NCI-H187 treated with DMSO at 0.1 percent for 48 hours (cell line): Measurements from ENCODE around the gene SUGCT.
"Not testable (repeated sequence)": the region's sequence is repeated elsewhere in the genome, so short reads cannot be mapped to it uniquely, and the experiment has no call there.

Source experiments
- DNase-seq: peaks from one replicate; lab custom pipeline; 2025; lab: John Stamatoyannopoulos, UW

SUGCT gene

DNA sequence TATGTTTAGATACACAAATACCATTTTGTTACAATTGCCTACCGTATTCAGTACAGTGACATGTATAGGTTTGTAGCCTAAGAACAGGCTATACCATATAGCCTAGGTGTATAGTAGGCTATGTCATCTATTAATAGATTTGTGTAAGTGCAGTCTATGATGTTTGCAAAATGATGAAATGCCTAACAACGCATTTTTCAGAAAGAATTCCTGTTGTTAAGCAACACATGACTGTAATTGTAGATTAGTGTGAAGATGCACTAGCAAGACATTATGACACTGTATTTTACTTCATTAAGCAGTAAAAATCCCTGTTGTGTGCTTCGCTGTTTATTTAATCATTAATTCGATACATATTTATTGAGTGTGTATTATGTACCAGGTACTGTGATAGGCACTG lies 446.0 kb downstream of the SUGCT start:
- DNase-seq: no peak

DNA sequence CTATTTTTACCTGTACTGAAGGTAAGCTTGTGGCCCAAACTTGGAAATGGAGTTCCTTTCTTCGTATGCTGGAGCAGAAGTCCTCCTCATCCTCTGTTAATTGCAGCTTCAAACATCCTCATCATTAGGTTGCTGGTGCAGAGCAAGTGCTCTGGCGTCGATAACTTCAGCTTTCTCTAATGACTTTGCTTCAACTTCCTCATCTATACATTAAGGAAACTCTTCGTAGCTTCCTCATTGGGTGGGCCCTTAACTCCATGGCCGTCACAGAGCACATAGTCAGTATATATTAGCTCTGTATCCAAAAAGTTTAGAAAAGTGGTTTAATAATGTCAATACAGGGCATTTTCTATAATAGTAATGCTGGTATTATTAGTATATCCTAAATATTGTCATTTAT lies 447.7 kb downstream of the SUGCT start:
- DNase-seq: no peak

DNA sequence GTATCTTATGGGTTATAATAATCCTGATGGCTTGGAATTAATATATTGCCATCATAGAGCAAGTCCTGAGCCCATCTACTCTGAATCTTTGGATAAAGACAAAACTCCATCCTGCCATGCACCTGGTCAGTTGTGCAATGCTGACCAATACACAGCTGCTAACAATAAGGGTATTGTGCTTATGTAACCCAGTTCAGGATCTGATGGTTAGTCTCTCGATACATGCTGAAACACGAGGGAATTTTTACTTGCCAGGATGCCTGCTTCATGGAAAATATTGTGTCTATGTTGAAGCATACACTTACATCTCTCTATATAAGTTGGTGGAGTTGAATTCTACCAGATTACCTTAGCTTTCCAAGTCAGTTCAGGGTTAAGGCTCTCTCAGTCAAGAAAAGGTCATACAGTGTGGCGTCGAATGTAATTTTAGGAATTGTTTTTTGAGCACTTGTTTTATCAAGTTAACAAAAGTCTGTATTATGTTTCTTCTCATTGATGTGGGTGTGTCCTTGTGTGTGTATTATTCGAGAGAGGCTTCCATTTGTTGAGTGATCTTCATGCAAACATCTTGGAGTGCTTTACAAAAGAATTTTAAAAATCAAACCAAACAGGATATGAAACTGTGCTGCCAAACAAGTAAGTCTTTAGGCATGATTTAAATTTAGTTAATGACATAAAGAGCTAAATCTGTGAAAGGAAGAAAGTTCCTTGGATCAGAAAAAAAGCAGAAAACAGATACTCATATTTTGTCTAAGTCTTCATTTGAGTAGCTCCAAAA lies 449.1 kb downstream of the SUGCT start:
- no peak for DNase-seq

DNA sequence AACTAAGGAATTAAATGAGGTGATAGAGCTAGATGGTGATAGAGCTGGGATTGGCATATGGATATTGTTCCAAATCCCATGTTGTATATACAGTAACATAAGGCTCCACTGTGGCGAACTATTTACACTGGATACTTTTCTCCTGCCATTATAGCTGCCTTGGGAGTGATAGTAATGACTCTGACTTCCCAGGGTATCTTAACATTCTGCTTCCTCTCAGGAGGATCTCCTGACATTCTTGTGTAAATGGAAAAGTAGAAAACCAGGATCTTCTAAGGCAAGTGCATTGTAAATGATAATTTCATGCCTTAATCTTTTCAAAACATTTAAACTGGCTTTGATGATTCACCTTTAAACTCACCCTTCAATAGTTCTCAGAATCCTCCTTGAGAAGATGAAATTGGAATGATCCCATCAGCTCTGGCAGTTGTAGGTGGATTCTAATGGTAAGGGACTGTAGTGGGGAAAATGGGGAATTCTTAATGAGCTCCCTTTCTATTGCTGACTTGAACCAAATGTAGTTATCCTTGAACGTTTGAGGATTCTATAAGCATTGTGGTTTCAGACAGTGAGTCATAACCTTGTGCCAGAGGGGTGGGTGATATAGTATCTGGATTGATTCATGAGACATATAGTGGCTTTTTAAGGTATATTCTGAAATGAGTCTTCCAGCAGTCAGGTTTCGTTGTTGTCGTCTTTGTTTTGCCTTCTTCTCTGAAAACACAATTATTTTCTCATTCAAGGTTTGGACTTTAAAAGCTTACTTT lies 450.0 kb downstream of the SUGCT start:
- DNase-seq: no peak

DNA sequence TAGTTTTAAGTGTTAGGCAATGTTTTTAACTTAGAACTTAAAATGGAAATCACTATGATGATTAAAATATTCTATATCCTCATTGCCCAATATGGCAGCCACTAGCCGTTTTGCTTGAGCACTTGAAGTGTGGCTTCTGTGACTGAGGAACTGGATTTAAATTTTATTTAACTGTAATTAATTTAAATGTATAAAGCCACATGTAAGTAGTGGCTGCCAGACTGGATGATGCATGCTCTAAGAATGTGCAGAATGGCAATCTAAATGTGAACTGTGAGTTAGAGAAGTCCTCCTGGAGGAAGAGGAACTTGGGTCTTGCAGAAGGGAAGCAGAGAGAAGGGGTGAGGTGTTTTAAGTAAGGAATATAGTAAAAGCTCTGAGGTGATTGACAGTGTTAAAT lies 451.4 kb downstream of the SUGCT start:
- no peak for DNase-seq

DNA sequence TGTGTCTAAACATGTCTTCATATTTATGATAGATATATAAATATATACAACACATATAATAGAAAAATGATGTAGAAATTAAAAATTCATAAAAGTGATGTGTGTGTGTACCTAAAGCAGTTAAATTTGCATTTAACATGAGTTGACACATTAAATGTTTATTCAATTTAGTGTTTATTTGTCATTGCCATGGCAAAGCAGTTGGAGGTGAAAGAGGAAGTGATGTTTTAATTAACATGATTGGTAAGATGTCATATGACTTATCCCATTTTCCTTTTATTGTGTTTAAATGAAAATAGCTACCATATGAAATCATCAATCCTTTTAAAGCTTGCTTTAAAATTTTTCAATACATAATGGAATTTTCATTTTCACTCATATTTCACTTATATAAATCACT lies 452.6 kb downstream of the SUGCT start:
- no peak for DNase-seq

DNA sequence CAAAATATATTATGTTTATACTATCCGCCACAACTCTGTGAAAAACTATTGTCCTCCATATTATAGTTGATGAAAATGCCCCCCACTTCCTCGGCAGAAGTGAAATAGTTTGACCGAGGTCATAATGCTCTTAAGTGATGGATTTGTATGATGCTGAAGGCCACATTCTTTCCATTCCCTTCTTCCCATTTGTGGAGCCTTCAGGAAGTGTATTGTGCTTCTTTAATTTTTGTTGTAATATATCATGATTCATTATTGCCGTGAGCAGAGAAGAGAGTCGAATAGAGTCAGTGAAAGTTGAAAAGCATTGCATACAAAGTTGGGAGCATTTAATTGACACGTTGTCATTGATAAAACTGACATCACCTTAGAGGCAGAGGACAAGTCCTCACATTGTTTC lies 460.3 kb downstream of the SUGCT start:
- no peak for DNase-seq

DNA sequence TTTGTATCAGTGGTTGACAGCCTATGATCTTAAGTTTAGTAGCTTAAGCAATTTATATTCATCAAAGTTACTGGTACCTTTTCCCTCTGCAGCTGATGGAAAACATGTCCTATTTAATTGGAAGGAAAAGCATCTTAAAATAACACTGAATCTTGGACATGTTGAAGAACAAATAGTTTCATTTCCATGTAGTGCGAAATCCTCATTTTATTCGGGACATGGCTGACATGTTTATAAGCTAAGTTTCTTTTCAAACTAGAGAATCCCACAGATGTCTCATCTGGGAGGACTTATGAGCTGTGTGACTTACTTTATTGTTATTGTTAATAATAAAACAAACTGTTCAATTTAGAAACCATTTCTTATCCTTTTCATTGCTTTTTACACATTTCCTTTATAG lies 461.0 kb downstream of the SUGCT start:
- no peak for DNase-seq

DNA sequence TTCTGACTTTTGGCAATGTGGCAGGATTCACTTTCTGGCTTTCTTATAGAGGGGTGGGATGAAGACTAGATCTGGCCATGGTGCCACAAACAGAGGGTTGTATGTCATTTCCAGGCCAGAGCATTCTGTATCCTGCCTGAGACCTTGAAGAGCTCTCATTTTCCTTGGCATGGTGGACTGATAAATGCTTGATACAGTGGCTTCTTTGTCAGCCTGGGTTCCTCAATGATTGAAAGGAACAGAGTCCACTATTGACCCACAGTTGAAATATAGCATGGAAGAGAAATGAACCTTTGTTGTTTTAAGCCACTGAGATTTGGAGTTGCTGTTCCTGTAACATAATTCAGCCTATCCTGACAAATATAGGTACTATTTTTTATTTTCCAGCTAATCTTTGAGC lies 462.7 kb downstream of the SUGCT start:
- no peak for DNase-seq

DNA sequence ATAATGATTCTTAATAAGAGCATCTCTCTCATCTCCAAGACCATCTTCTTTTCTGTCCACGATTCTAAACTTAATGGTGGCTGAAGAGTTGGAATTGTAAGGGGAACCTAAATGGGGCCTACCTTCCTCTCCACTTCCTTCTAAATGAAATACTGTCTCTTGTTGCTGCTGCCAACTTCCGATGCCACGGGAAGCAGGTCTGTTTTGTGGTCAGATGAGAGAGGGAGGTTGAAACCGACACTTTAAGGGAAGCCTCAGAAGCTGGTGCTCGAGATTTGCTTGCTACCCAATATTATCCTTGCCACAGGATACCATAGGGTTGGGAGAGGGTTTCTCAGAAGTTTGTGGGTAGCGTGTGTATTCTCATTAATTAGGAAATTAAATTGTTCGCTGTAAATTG lies 464.1 kb downstream of the SUGCT start:
- DNase-seq: no peak

DNA sequence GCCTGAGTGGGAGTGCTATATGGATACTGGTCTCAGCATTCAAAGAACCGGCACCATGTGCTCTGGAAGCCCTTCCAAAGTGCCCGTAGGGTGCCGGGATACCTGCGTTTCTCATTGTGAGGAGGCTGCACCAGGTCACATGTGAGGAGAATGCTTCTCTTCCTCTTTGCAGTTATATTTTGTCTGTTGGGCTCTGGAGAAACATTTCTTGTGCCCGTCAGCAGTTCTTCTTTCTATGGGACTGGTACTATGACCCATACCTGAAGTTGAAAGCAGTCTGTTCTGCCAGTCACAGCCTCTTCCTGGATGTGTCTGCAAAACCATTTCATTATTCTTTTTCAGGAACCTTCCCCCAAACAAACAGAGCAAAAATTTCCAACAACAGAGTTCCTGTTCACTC lies 465.0 kb downstream of the SUGCT start:
- DNase-seq: no peak

DNA sequence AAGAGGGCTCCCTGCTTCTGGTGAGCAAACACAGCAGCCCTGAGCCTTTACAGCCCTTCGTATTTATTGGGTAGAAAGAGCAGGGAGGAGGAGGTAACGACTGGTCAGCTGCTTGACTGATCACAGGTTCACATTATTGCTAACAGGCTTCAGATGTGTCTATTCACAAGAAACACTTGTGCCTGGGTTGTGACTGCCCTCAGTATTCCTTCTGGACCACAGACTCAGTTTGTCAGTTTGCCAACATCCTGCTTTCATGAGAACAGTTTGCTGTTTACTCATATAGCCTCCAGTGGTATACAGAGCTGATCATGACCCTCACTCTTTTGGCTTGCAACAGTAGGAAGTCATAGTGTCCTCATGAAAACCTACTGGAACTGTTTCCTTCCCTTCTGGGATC lies 467.5 kb downstream of the SUGCT start:
- not testable (repeated sequence) for DNase-seq

DNA sequence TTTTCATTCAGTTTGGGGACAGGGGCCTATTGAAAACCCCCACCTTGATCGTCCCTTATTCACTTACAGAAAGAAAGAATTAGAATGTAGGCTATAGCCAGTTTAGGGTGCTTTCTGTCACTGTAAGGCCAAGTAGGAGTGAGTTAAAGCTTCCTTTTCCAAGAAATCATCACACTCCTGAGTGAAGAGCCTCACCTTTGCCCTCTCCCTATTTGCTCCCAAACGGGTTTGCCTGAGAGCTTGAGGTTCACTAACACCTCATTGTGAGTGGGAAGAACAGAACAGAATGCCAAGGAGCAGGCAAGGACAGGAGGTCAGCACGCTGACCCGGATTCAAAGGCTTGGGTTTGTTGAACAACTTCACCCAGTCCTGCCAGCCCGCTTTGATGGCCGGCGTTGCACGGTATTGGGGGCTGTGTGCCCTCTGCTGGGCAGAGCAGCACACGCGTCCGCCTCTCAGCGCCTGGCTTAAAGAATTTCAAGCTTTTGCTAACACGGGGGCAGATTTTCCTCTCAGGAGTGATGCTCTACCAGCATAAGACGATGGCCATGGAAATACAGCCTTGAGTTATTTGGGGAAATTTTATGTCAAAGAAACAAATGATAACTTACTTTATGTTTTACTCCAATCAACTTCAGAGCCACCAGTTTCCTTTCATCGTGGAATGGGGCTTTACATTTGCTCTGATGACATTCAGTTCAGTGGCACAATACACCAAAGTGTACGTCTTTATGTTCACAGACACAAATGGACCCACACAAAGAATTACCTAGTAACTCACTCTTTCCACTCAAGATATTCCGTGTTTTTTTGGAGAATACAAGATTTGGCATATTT lies 470.0 kb downstream of the SUGCT start:
- DNase-seq: no peak

DNA sequence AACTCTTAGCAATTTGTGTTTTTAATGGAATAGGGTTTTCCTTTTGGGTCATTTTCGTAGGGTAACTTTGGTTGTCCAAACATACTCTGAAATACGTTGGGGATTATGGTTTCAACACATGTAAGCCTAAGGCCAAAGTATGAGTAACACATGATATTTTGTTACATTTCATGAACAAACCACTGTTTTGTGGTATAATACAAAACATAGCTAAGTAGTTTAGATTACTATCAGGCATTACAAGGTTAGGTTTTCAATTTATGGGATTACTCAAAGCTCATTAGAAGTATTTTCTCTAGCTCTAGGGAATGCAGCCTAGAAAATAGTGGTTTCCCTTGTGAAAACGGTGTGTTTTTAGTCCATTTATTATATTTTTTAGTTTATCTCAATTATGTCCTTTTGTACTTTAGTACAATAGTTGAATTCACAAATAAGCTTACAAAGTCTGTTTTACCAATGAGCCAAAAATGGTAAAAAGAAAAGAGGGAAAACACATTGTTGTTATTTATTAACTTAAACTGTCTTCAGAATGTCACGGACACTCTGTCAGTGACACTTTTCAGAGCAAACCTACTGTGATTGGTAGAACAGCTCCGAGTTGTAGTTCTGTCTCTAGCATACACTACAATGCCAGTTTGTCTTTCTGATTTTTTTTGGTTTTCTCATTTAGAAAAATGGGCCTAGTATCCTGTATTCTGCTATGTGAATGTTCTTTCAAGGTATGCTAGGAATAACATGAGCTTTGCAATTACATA lies 473.7 kb downstream of the SUGCT start:
- DNase-seq: no peak

DNA sequence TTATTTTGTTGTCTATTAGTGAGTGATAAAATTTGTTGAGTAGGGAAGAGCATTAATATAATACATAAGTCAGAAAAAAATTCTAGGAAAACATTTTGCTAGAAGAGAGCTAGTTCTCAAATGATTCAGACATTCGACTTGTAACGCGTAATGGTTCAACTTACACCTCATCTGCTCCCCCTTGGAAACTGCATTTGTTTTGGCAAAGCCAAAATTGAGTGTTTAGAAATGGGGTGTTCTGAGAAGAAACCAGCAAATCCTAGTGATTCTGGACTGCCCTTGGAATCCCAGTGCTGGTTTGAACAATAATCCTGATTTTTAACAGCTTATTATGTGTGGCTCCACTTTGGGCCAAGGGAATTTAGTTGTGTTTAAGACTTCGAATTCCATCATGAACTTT lies 475.7 kb downstream of the SUGCT start:
- no peak for DNase-seq

DNA sequence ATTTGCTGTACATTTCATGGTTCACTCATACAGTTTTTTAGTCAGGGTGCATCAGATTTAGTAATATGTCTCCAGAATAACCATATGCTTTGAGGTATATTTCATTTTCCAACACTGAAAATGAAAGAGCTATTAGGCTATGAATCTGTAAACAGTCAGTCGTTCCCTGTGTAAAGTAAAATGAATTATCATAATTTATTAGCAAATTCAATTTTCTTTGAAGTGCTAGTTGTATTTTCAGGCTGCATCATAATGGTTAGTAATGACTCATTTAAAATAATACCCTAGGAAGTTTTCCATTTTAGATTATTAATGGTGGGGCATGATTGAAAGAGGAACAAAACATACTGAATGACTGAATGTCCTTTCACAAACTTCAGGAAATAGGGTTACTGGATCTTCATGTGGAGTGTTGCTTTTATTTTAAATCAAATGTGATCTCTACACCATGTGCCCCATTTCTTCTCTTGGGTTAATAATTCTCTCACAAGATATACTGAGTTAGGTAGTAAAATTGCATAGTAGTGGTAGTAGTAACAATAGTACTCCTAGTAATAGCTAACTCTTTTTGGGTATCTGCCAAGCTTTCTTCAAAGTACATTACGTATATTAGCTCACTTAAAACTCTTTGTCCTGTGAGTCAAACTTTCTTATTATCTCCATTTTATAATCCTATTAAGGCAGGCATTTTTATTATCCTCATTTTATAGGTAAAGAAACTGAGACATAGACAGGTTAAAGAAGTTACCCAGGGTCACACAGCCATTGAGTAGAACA lies 476.5 kb downstream of the SUGCT start:
- DNase-seq: no peak

DNA sequence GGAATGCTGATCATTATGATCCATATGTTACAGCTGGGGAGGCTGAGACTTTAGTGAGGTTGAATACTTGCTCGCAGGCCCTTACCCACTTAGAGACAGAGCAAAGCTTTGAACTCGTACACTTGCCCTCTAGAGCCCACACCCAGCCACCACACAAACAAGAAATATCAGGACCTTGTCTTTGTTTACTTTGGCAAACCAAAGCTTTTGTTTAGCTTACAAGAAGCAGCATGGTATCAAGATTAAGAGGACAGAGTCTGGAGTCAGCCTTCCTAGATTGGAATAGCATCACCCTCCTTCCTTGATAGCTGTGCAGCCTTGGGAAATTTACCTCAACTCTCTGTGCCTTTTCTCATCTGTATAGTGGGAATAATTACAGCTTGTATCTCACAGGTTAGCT lies 477.5 kb downstream of the SUGCT start:
- DNase-seq: no peak

DNA sequence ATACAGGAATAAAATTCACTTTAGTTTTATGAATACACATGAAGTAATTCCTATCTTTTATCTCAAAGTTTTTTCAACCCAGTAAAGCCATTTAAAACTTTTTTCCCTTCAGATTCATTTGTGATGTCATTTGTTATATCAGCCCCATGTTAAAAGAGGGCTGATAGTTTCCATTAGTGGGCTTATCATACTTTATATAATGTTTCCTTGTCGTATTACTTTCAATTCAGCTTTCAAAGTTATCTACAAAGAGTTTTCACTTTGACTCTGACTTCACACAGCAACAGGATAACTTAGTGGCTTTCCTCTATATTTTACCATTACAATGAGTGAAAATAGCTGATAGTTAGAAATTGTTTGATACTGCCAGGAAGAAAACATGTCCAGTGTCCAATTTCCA lies 484.8 kb downstream of the SUGCT start:
- DNase-seq: no peak

DNA sequence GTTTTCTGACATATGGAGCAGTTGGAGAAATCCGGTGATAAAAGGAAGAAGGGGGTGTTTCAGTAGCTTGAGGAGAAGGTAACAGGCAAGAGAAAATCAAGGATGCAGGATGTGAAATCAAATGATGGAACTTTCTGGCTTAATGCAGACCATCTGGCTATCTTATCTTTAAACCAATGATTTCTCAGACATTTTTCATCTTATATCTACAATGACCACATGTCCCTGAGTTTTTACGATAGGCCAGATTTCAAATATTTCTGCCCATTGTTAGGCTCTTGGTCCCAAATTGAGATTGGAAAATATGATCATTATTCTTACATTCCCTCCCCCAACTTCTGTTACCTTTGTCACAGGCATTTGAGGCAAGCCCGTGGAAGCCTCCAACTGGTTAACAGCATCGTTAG lies 486.8 kb downstream of the SUGCT start:
- DNase-seq: no peak

DNA sequence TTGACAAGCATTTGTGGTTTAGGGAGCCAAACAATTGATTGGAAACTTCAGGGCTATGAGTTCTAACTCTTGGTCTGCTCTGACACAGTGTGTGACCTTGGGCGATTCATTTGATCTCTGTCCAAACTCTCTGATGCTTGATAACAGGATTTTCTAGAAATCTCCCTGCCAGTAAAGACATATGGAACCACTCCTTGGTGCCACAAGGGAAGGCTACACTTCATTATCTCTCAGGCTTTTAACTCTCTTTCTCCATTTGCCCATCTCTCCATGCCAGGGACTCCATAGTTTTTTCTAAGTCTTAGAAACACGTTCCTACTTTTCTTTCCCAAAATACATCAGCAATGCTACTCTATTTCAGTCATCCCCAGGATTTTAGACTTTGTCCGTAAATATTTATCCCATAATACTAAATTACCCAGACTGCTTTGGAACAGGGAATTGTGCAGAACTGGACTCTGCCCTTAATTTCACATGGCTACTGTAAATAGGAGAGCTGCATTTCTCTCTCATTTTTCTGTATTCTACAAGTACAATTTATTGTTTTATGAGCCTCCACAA lies 488.2 kb downstream of the SUGCT start:
- no peak for DNase-seq

DNA sequence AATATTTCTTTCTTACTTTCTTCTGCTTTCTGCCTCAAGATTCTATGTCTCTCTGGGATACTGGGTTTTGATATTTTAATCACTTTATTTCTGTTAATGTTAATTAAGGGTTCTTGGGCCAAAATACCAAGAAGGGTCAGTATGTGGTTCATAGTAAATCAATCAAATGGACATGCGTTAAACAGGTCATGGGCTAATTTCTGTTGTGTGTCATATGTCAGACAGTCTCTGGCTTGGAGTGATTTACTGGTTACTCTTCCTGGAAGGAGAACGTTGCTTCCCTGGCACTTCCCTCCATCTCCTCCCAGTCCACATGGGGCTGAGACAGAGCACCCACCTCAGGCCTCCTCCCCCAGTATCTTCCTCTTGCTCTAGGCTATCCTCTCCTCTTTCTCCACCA lies 489.1 kb downstream of the SUGCT start:
- no peak for DNase-seq
